DOHH2 (cell line): ENCODE results near the gene ATP11A.

Experiments used
- H3F3A ChIP-seq: fragments of 200-600 bp; sonication (generic), shearing (Covaris generic); 2 replicates; pipeline ENCODE4 v1.6.0; 2016; ENCODE audit warnings: antibody characterized with exemption, mild to moderate bottlenecking; ENCODE audit not compliant: control insufficient read depth, insufficient read depth
- H3K27ac ChIP-seq: fragments of 200-600 bp; sonication (generic); 2 replicates; pipeline ENCODE4 v1.5.1; 2014; ENCODE audit warnings: low read depth, mild to moderate bottlenecking, low read length, moderate library complexity
- H3K27me3 ChIP-seq: fragments of 200-600 bp; sonication (generic); 2 replicates; pipeline ENCODE4 v1.6.1; 2014; ENCODE audit warnings: mild to moderate bottlenecking, low read length, mixed read lengths; ENCODE audit not compliant: control insufficient read depth
- H3K36me3 ChIP-seq: fragments of 200-600 bp; sonication (generic); 2 replicates; pipeline ENCODE4 v1.6.1; 2014; ENCODE audit warnings: mild to moderate bottlenecking, low read length, moderate library complexity, mixed read lengths; ENCODE audit not compliant: control insufficient read depth
- H3K4me1 ChIP-seq: fragments of 200-600 bp; sonication (generic); 2 replicates; pipeline ENCODE4 v1.6.1; 2014; ENCODE audit warnings: mild to moderate bottlenecking, low read length, mixed read lengths; ENCODE audit not compliant: control insufficient read depth
- H3K4me2 ChIP-seq: fragments of 200-600 bp; sonication (generic); 2 replicates; pipeline ENCODE4 v1.6.0; 2014; ENCODE audit warnings: mild to moderate bottlenecking, low read length, moderate library complexity
- H3K4me3 ChIP-seq: fragments of 200-600 bp; sonication (generic); 2 replicates; pipeline ENCODE4 v1.5.1; 2014; ENCODE audit warnings: mild to moderate bottlenecking, low read length, mixed read lengths
- H3K79me2 ChIP-seq: fragments of 200-600 bp; sonication (generic); 2 replicates; pipeline ENCODE4 v1.6.1; 2014; ENCODE audit warnings: mild to moderate bottlenecking, low read length, mixed read lengths; ENCODE audit not compliant: control insufficient read depth
- H3K9me2 ChIP-seq: fragments of 200-600 bp; sonication (generic); replicated peaks from 2 replicates; pipeline ENCODE4 v1.6.1; 2014; ENCODE audit warnings: mild to moderate bottlenecking, low read length, mixed read lengths; ENCODE audit not compliant: control insufficient read depth
- H3K9me3 ChIP-seq: fragments of 200-600 bp; sonication (generic); 2 replicates; pipeline ENCODE4 v1.6.1; 2014; ENCODE audit warnings: antibody characterized with exemption, low read length, mixed read lengths; ENCODE audit not compliant: control insufficient read depth, insufficient read depth
- H4K20me1 ChIP-seq: fragments of 200-600 bp; sonication (generic); 2 replicates; pipeline ENCODE4 v1.6.0; 2014; ENCODE audit warnings: low read depth, mild to moderate bottlenecking, antibody characterized with exemption, low read length, moderate library complexity; ENCODE audit not compliant: control insufficient read depth, insufficient read depth
- CTCF ChIP-seq: fragments of 200-600 bp; sonication (generic); IDR thresholded peaks from one replicate; pipeline ENCODE4 v1.5.1; 2014; ENCODE audit warnings: antibody characterized with exemption, mild to moderate bottlenecking, low read depth, low read length; ENCODE audit not compliant: poor library complexity, severe bottlenecking
- EZH2phosphoT487 ChIP-seq: fragments of 200-600 bp; sonication (generic); IDR thresholded peaks from 2 replicates; pipeline ENCODE4 v1.6.1; 2017; ENCODE audit warnings: borderline replicate concordance, mild to moderate bottlenecking, antibody characterized with exemption, low read length, moderate library complexity, mixed read lengths

ATP11A gene

DNA sequence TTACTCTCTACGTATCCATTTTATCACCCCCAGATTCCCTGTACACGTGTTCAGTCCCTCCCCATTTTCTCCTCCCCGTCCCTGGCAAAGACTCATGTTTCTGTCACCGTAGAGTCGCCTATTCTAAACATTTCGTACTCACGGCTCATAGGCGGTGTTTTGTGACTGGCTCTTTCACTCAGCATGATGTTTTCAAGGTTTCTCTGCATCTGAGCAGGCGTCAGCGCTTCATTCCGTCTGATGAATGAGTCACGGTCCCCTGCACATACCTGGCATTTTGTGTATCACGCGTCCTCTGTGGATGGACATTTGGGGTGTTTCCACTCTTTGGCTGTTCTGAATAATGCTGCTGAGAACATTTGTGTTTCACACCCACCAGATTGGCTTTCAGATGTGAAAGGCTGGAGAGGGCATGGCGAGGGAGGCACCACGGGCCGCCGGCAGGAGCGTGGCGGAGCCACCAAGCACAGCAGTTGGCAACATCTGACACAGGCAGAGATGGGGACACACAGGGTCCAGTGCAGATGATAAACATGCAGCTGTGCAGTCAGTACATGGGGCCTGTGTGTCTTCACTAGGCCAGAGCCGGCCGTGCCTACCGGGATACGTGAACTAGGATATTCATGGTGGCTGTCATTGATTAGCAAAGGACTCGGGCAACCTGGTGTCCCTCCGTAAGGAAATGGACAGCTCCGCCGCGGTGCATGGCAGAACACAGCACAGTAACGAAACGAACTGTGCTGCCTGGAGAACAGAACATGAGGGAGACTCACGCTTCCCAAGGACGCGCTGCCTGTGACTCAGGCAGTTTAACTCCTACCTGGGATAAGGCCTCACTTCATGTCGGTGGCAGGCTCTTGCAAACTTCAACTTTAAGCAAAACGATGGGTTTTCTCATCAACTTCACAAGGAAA, 117.2 kb downstream of the ATP11A start:
- Histone ChIP-seq H3K4me1 (peaks cover 9% of the 10 kb centered on the region), H3K9me2 (no peaks in the 10 kb centered on the region), H3K79me2 (no peaks in the 10 kb centered on the region), H3K4me3 (no peak overlapping the region), H3K36me3 (peaks cover 10% of the 10 kb centered on the region; the same call in 1 of the 2 replicates), H3K9me3 (no peaks in the 10 kb centered on the region), H3K4me2 (no peak overlapping the region), H4K20me1 (no peaks in the 10 kb centered on the region), H3F3A (no peaks in the 10 kb centered on the region), H3K27ac (no peak overlapping the region), H3K27me3 (no peaks in the 10 kb centered on the region)
- TF ChIP-seq CTCF, result no peak
- no peak for TF ChIP-seq EZH2phosphoT487

- Histone ChIP-seq H3K9me2 (no peaks in the 10 kb centered on the region), H3F3A (no peaks in the 10 kb centered on the region), H3K27me3 (no peaks in the 10 kb centered on the region), H4K20me1 (no peaks in the 10 kb centered on the region), H3K4me2 (no peak overlapping the region), H3K4me1 (peaks cover 4% of the 10 kb centered on the region; the same call in 1 of the 2 replicates), H3K27ac (no peak overlapping the region), H3K4me3 (no peak overlapping the region), H3K9me3 (no peaks in the 10 kb centered on the region), H3K36me3 (peaks cover 10% of the 10 kb centered on the region; the same call in 1 of the 2 replicates), H3K79me2 (no peaks in the 10 kb centered on the region)
- TF ChIP-seq EZH2phosphoT487 (no peak), CTCF (no peak)
These were observed 118.0 kb downstream of the ATP11A start for GRCh38 chr13:112807653-112808376.

DNA sequence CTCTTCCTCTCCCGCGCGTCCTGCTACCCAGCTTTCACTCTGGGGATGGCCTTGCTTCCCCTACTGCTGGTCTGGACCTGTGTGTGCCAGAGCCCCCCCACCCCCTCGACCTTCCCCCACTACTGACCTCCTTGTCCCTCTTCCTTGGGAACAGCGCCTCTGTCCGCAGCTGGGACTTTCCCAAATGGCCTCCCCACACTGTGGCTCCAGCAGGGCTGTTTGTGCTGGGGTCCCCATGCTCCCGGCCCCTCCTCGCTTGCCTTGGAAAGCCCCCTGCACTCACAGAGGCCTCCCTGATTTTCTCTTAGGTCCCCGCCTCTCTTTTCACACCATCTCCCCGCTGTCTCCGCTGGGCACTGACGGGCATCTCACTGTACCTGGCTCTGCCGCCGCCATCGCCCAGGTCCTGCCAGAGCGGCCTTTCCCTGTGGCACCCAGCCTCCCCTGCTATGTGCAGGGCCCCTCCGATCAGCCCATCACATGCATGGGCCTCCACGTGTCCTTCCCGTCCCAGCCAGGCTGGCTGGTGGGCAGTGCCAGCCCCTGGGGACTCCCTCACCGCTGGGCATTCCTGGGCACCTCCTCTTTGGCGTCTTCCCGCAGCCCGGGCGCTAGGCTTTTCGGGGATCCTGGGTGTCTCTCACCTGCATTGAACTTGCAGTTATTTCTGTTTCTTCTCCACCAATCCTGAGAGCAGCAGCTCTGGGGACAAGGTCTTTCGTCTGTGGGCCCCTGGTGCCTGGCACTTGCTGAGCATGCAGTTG, 118.7 kb downstream of the ATP11A start:
- Histone ChIP-seq H3K9me2 (no peaks in the 10 kb centered on the region), H3K9me3 (no peaks in the 10 kb centered on the region), H3K36me3 (peaks cover 10% of the 10 kb centered on the region; the same call in 1 of the 2 replicates), H3K4me2 (no peak overlapping the region), H3K79me2 (no peaks in the 10 kb centered on the region), H3K4me1 (no peaks in the 10 kb centered on the region; the same call in 1 of the 2 replicates), H3F3A (no peaks in the 10 kb centered on the region), H3K4me3 (no peak overlapping the region), H4K20me1 (no peaks in the 10 kb centered on the region), H3K27ac (no peak overlapping the region), H3K27me3 (no peaks in the 10 kb centered on the region)
- no peak for TF ChIP-seq EZH2phosphoT487
- TF ChIP-seq CTCF, result no peak
